GM12892 (cell line): Measurements from ENCODE around the gene PLEKHG2.

Experiments
- DNase-seq: peaks from one replicate; pipeline ENCODE4 v3.0.0; 2011; ENCODE audit not compliant: insufficient read length
- FAIRE-seq: peaks from 2 replicates; lab custom pipeline; 2011; peaks lifted over from hg19 to GRCh38; lab: Jason Lieb, UNC
- POLR2A ChIP-seq: IDR thresholded peaks from 2 replicates; pipeline ENCODE4 v1.6.1; 2011; ENCODE audit warnings: low read depth, low read length, control low read depth
- POLR2AphosphoS5 ChIP-seq: IDR thresholded peaks from 2 replicates; pipeline ENCODE4 v1.6.1; 2011; ENCODE audit warnings: low read depth, low read length, control low read depth
- TAF1 ChIP-seq: IDR thresholded peaks from 2 replicates; pipeline ENCODE4 v1.6.1; 2011; ENCODE audit warnings: low read depth, mild to moderate bottlenecking, control low read depth, low read length, borderline replicate concordance

Gene PLEKHG2

GRCh38 chr19:39470724-39471339 lies 58.4 kb downstream of the PLEKHG2 start:
- DNase-seq (no peak), FAIRE-seq (no peak)
- TF ChIP-seq POLR2A (no peak), TAF1 (no peak), POLR2AphosphoS5 (no peak)

DNA sequence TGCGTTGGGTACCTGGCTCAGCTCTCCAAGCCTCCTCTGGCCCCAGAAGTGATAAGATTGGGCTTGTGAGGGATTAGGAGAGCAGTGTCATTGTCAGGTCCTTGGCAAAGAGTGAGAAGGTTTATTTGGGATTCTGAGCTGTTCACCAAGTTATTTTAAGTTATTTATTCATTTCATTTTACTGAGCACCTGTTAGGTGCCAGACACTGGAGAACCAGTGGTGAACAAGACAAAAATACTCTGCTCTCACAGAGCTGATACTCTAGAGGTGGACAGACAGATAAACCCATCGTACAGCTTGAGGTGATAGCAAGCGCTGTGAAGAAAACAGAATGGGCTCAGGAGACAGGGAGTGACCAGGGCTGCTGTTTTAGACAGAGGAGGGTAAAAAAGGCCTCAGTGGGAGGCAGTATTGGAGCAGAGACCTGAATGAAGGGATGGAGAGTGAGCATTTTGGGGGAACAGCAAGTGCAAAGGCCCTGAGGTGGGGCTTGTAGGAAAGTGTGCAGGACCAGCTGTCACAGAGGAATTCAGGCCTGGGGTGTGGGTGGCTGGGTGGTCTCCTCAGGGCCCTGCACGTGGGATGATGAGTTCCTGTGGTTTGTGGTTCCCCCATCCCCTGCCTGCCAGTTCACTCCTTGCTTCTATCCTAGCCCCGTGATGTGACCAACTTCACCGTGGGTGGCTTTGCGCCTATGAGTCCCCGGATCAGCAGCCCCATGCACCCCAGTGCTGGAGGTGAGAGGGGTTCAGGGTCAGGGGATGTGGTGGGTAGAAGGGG lies 59.5 kb downstream of the PLEKHG2 start:
- no peak for TF ChIP-seq TAF1
- no peak for TF ChIP-seq POLR2A
- TF ChIP-seq POLR2AphosphoS5 = no peak
- DNase-seq (no peak), FAIRE-seq (no peak)

DNA sequence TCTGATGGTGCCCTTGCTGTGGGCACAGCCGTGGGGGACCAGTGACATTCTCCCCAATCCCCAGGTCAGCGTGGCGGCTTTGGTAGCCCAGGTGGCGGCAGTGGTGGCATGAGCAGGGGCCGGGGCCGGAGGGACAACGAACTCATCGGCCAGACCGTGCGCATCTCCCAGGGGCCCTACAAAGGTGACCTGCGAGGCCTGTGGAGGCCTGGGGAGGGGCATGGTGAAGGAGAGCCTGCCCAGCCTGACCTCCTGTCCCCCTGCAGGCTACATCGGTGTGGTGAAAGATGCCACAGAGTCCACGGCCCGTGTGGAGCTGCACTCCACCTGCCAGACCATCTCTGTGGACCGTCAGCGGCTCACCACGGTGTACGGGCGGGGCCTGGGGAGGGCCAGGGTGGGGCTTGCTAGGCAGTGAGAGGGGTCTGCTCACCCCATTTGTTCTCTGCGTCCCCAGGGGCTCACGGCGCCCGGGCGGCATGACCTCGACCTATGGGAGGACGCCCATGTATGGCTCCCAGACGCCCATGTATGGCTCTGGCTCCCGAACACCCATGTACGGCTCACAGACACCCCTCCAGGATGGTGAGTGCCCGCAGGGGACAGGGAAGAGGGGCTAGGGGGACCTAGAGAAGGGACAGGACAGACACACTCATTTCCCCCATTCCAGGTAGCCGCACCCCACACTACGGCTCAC lies 60.4 kb downstream of the PLEKHG2 start:
- FAIRE-seq (no peak), DNase-seq (no peak)
- TF ChIP-seq TAF1 (no peak), POLR2AphosphoS5 (no peak; the same call in 1 of the 2 replicates), POLR2A (no peak)

GRCh38 chr19:39473443-39473960 lies 61.0 kb downstream of the PLEKHG2 start:
- TF ChIP-seq POLR2AphosphoS5 = no peak
- TF ChIP-seq POLR2A = no peak
- no peak for TF ChIP-seq TAF1
- no peak for DNase-seq
- FAIRE-seq = no peak

GRCh38 chr19:39474139-39474620 lies 61.7 kb downstream of the PLEKHG2 start:
- no peak for TF ChIP-seq TAF1
- TF ChIP-seq POLR2AphosphoS5 = no peak
- TF ChIP-seq POLR2A = no peak
- FAIRE-seq = peak; percentile 81
- DNase-seq = peak; percentile 59

DNA sequence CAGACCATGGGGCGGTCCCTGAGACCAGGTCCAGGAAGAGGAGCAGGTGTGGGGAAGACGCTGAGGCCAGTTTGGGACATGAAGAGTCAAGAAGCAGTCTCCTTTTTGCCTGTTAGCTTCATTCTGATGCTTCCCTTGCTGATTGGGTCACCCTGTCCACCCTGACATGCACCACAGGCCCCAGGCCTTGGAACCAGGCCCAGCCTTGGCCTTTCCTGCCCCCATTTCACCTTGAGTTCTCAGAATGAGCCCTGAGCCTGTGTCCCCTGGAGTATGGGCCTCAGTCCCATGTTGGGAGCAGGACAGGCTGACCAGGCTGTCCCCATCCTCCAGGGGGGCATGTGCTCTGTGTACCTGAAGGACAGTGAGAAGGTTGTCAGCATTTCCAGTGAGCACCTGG lies 63.3 kb downstream of the PLEKHG2 start:
- DNase-seq (no peak), FAIRE-seq (no peak)
- no peak; the same call in 1 of the 2 replicates for TF ChIP-seq POLR2AphosphoS5
